ENCODE data around the gene SYDE1.
"Not testable (repeated sequence)": the region's sequence is repeated elsewhere in the genome, so short reads cannot be mapped to it uniquely, and the experiment has no call there.

SYDE1 gene, protein sequence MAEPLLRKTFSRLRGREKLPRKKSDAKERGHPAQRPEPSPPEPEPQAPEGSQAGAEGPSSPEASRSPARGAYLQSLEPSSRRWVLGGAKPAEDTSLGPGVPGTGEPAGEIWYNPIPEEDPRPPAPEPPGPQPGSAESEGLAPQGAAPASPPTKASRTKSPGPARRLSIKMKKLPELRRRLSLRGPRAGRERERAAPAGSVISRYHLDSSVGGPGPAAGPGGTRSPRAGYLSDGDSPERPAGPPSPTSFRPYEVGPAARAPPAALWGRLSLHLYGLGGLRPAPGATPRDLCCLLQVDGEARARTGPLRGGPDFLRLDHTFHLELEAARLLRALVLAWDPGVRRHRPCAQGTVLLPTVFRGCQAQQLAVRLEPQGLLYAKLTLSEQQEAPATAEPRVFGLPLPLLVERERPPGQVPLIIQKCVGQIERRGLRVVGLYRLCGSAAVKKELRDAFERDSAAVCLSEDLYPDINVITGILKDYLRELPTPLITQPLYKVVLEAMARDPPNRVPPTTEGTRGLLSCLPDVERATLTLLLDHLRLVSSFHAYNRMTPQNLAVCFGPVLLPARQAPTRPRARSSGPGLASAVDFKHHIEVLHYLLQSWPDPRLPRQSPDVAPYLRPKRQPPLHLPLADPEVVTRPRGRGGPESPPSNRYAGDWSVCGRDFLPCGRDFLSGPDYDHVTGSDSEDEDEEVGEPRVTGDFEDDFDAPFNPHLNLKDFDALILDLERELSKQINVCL
- 0.24 to 0.26 reads per million in 2 experiments for total RNA-seq

DNA sequence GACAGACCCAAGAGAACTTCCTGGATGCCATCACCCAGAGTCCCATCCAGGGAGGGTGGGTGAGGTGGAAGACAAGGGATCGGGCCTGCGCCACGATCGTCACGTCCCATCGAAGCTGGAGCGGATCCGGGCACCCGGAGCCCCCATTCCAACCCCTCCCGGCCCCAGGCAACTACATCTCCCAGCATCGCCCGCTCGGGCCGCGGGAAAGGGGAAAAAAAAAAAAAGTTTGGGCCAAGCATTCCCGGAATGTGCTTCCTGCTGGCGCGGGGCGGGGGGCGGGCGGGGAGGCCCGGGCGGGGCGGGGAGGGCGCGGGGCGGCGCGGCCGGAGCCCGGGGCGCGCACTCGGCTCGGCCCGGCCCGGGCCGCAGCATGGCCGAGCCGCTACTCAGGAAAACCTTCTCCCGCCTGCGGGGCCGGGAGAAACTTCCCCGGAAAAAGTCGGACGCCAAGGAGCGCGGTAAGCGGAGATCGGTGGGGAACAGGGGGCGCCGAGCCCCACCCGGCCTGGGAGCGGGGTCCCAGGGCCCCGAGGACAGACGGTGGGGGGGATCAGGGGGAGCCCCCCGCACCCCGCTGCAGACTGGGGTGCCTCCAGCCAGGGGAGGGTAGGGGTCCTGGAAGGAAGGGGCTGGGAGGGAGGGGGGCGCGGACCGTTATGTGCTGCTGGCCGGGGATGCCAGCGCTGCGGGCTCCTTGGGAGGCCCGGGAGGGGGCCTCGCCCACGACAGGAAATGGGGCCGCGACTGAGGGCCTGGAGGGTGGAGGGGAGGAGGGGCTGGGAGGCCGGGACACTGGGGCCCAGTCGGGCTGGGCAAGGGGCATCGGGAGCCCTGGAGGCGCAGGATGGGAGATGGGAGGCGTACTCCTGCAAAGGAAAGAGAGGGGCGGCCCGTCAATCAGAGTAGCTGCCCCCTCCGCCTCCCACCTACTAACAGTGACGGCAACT lies at the start of gene SYDE1:
TSS of gene SYDE1 (plus strand) at position 341 of the 950 bp plus-strand sequence. CDS start at position 374, 33 bp downstream.
- no peak for DNase-seq (ENCODE audit: low read depth)

DNA sequence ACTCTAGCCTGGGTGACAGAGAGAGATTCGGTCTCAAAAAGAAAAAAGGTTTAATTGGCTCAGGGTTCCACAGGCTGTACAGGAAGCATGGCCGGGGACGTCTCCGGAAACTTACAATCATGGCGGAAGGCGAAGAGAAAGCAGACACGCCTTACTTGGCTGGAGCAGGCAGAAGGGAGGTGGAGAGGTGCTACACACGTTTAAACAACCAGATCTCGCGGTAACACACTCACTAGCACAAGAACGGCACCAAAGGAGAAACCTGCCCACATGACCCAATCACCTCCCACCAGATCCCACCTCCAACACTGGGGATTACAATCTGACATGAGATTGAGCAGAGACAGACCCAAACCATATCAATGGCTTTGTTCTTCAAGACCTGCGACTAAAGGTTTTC lies 45.2 kb upstream of the SYDE1 start:
- no peak for DNase-seq (ENCODE audit: low read depth)

DNA sequence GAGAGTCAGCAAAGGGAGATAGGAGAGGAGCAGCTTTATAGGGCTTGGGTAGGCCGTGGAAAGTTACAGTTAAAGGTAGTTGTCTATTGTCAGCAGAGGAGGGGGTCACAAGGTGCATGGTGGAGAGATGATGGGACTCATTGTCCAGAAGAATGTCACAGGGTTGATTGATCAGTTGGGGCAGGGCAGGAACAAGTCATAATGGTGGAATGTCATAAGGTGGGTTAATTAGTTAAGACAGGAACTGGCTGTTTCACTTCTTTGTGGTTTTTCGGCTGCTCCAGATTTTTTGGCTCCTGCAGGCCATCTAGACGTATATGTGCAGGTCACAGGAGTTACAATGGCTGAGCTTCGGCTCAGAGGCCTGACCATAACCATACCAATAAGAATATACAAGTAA lies 36.8 kb upstream of the SYDE1 start:
- not testable (repeated sequence) for DNase-seq (ENCODE audit: low read depth)

DNA sequence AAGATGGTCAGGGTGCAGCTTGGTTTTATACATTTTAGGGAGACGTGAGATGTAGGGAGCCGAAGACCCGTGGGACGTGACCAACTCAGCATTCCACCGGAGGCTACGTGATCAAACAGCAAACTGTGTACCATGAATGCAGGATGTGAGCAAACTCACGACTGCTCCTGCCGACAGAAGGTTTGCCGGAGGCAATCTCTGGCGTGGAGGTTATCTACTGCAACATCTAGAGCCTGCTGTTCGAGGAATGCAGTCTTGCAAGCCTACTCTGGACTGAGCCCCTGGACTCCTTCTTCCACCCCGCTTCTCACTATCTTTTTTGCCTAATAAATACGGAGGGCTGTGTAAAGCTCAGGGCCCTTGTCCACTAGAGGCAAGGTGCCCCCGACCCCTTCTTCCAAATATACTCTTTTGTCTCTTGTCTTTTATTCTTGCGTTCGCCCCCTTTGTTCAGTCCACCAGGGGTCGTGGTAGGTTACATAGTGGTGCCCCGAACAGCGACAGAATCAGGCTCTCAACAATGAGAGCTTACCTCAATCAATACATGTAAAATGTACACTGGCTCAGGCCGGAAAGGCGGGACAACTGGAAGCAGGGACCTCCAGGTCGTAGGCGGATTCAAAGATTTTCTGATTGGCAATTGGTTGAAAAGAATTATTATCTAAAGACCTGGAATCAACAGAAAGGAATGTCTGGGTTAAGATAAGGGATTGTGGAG lies 34.1 kb upstream of the SYDE1 start:
- no peak for DNase-seq (ENCODE audit: low read depth)

DNA sequence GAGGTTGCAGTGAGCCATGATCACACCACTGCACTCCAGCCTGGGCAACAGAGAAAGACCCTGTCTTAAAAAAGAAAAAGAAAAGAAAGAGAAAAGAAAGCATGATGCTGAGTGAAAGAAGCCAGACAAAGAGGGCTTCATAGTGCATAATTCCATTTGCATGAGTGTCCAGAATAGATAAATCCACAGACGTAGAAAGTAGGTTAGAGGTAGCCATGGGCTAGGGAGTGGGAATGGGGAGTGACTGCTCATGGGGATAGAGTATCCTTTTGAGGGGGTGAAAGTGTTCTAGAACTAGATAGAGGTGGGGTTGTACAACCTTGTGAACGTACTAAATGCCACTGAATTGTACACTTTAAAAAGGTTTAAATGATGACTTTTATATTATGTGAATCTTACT lies 32.8 kb upstream of the SYDE1 start:
- no peak for DNase-seq (ENCODE audit: low read depth)

DNA sequence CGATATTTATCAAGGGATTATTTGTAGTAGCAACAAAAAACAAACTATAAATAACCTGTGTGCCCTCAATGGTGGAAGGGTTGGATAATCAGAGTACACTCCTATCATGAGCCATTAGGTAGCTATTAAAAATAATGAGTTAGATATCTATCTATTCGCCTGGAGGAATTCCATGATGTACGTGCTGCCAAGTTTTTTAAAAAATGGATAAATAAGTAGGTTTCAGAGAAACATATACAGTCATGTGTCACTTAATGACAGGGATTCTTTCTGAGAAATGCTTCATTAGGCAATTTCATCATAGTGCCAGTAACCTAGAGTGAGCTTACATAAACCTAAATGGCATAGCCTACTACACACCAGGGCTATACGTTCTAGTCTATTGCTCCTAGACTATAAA lies 31.4 kb upstream of the SYDE1 start:
- DNase-seq (ENCODE audit: low read depth): no peak

DNA sequence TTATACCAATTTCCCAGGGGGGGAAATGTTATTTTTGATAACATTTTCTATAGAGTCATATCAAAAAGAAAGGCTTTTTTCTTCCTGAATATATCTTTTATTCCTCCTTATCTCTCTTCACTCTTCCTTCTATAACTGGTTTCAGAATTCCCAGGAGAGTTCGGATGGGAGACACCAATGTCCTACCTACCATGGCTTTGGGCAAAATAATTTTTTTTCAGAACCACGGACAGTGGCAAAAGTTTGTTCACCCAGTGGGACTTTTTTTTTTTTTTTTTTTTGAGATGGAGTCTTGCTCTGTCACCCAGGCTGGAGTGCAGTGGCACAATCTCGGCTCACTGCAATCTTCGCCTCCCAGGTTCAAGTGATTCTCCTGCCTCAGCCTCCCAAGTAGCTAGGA lies 27.2 kb upstream of the SYDE1 start:
- DNase-seq (ENCODE audit: low read depth): not testable (repeated sequence)

DNA sequence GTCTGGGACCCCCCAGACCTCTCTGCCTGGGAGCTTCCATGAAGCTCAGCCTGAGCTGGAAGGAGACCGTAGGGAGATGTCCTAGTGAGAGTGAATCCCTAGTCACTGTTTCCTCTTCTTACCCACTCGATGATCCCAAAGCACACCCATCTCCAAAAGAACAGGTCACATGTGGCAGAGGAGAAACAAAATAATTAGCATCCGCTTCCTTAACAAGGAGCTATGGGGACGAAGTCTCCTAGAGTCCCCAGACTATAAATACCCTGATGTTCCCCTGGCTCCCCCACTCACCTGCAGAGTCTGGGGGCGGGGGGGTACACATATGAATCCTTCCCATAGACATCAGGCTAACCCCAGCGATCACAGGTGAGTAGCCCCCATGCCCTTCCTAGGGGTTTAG lies 25.3 kb upstream of the SYDE1 start, which contains the start of gene OR1I1:
TSS of gene OR1I1 (plus strand) at position 301 of the 400 bp plus-strand sequence. CDS start 4,855 bp downstream, outside the sequence.
- DNase-seq (ENCODE audit: low read depth): no peak

DNA sequence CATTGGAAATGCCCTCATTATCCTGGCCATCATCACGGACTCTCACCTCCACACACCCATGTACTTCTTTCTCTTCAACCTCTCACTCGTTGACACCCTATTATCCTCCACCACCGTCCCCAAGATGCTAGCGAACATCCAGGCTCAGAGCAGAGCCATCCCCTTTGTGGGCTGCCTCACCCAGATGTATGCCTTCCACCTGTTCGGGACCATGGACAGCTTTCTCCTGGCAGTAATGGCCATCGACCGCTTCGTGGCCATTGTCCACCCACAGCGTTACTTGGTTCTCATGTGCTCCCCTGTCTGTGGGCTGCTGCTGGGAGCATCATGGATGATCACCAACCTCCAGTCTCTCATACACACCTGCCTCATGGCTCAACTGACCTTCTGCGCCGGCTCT lies 20.0 kb upstream of the SYDE1 start:
- DNase-seq (ENCODE audit: low read depth): no peak

DNA sequence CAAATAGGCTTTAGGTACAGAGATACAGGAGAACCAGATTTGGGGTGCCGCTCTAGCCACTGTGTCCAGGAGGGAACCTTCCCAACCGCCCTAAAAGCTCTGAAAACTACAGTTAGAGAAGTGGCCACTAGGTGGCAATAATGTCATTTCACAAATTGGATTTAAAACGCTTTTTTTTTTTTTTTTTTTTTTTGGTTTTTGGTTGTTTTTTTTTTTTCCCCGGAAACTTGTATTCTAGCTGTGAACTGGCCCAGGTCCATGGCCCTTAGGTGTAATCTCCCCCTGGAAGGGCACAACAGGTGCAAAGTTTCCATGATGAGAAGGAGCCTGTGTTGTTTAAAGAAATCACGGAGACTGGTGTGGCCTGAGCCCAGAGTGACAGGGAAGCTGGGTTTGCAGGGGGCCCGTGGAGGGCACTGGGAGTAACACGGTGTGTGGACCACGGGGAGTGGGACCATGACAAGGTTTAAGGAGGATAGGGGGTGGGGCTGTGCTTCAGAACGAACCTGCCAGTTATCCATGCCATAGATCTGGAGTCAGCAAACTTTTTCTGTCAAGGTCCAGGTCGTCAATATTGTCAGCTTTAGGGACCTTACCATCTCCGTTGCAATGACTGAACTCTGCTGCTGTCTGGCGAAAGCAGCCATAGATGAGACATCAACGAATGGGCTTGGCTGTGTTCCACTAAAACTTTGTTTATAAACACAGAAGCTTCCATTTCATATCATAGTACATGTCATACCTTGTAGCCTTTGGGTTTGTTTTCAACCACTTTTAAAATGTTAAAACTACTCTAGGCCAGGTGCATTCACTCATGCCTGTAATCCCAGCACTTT lies 15.1 kb upstream of the SYDE1 start:
- DNase-seq (ENCODE audit: low read depth): peak; percentile 17

DNA sequence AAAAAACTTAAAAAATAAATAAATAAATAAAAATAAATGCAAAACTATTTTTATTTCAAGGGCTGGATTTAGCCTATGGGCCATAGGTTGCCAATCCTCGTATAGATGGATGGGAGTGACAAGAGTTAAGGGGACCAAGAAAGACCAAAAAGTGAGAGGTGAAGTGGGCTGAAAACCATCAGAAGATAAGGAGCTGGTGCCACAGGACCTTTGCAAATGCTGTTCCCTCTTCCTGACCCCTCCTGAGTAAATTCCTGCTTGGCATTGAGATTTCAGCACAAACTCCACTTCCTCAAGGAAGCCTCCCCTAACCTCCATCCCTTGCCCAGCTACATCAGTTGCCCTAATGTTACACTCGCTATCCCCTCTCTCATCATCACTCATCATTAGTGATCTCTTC lies 14.2 kb upstream of the SYDE1 start:
- DNase-seq (ENCODE audit: low read depth): no peak

DNA sequence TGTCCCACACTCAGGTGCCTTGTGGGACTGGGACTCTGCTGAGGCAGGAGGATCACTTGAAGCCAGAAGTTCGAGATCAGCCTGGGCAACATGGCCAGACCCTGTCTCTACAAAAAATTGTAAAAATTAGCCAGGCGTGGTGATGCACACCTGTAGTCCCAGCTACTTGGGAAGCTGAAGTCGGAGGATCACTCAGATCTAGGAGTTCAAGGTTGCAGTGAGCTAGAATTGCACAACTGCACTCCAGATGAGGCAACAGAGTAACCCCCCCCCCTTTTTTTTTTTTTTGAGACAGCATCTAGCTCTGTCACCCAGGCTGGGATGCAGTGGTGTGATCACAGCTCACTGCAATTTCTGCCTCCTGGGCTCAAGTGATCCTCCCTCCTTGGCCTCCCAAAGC lies 11.0 kb upstream of the SYDE1 start:
- no peak for DNase-seq (ENCODE audit: low read depth)

DNA sequence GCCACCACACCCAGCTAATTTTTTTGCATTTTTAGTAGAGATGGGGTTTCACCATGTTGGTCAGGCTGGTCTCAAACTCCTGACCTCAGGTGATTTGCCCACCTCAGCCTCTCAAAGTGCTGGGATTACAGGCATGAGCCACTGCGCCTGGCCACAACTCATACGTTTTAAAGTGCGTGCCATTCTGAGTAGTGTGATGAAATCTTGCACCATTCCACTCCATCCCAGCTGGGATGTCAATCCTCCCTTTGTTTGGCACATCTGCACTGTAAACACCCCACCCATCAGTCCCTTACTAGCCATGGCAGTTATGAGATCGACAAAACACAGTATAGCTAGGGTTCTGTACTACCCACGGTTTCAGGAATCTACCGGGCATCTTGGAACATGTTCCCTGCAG lies 9.2 kb upstream of the SYDE1 start:
- DNase-seq (ENCODE audit: low read depth): not testable (repeated sequence)

DNA sequence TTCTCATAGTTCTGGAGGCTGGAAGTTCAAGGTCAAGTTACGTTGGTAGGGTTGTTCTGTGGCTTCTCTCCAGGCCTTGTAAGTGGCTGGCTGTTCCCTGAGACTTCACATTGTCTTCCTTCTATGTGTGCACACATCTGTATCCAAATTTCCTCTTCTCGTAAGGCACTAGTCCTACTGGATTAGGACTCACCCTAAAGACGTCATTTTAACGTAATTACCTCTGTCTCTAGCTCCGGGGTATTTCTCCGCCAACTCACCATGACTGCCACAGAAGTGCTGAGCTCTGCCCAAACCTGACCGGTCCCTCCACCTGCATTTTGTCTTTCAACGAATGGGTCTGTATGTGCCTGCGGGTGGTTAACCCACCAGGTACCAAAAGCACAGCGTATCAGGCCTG lies 8.7 kb upstream of the SYDE1 start:
- DNase-seq (ENCODE audit: low read depth): no peak

DNA sequence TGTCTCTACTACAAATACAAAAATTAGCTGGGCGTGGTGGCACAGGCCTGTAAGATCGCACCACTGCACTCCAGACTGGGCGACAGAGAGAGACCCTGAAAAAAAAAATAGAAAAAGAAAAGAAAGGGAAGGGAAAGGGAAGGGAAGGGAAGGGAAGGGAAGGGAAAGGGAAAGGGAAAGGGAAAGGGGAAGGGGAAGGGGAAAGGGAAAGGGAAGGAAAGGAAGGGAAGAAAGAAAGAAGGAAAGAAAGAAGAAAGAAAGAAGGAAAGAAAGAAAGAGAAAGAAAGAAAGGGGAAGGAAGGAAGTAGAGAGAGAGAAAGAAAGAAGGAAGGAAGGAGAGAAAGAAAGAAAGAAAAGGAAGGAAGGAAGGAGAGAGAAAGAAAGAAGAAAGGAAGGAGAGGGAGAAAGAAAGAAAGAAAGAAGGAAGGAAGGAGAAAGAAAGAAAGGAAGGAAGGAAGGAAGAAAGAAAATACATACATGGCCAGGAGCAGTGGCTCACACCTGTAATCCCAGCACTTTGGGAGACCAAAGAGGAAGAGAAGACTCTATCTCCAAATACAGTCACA lies 8.1 kb upstream of the SYDE1 start:
- DNase-seq (ENCODE audit: low read depth): no peak

DNA sequence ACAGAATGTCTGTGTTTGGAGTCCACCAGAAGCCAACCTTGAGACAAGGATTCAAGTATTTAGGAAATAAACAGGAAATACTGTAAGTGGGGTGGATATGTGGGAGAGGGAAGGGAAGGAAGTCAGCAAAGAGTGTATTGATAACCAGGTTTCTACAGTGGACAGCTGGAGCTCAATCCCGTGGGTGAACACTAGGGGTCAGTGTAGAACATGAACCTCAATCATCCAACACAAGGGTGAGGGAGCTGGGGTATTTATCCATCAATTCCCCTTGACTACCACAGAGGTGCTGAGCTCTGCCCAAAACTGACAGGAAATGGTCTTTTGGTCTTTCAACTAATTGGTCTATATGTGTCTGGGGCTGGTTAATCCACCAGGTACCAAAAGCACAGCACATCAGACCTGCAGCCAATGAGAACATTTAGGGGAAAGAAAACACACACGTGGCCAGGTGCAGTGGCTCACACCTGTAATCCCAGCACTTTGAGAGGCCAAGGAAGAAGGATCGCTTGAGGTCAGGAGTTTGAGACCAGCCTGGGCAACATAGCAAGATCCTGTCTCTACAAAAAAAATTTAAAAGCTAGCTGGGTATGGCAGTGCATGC lies 5.6 kb upstream of the SYDE1 start:
- peak; percentile 31 for DNase-seq (ENCODE audit: low read depth)

DNA sequence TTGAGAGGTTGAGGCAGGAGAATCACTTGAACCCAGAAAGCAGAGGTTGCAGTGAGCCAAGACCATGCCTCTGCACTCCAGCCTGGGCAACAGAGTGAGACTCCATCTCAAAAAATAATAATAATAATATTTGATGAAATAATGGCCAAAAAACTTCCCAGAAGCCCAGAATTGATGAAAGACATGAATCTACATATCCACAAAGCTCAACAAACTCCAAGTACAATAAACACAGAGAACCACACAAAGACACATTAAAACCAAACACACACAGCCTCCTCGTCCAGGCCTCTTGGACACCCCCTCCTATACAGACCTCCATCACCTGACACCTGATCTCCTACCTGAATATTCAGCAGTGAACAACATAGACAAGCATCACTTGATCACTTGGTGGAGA lies 3.2 kb upstream of the SYDE1 start:
- no peak for DNase-seq (ENCODE audit: low read depth)

DNA sequence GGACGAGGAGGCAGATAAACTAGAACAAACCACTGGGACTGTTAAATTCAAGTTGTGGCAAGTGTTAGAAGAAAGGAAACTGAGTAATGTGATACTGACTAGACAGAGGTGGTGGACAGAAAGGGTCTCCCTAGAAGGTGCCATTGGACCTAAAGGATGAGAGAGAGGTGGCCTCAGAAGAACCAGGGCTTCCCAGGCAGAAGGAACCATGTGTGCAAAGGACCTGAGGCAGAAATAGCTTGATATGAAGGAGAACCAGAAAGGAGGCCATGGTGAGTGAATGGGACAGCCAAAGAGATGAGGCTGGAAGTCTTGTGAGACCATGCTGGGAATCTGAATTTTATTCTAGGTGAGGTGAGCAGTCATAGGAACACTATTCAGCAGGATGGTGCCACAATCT lies 2.8 kb upstream of the SYDE1 start:
- DNase-seq (ENCODE audit: low read depth): no peak

DNA sequence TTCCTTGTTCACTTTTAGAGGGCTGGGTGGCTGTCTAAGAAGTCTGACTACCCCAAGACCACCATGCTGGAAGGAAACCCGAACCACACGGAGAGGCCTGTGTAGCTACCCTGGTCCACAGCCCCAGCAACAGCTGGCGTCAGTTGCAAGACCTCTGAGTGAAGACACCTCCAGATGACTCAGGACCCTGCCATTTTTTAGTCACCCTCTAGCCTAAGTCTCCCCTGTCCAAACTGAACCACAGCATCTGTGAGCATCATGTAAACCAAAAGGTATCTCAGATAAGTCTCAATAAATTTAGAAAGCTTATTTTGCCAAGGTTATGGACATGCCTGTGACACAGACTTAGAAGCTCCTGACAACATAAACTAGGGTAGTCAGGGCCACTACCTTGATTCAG lies 2.2 kb upstream of the SYDE1 start:
- no peak for DNase-seq (ENCODE audit: low read depth)
